Measurements from ENCODE around the gene CD300LD.
"Not testable (repeated sequence)": the region's sequence is repeated elsewhere in the genome, so short reads cannot be mapped to it uniquely, and the experiment has no call there.

The CD300LD gene

GRCh38 chr17:74631468-74632450, 39.7 kb upstream of the CD300LD start:
- no peak overlapping the region for H3K4me3 ChIP-seq (ENCODE audit: low read depth in 1 of 5, low read length in 5 of 5)
- H3K4me1 ChIP-seq (ENCODE audit: control insufficient read depth in 5 of 5, insufficient read depth in 5 of 5, low read length in 5 of 5): peaks cover 0 to 8% (median 6%) of the 10 kb centered on the region in 5 donors
- peaks cover 0 to 9% (median 4%) of the 10 kb centered on the region in 5 donors for H3K9me3 ChIP-seq (ENCODE audit: control insufficient read depth in 5 of 5, low read length in 5 of 5)
- H3K27ac ChIP-seq (ENCODE audit: low read depth, low read length): no peak overlapping the region
- H3K36me3 ChIP-seq (ENCODE audit: control insufficient read depth in 5 of 5, insufficient read depth in 5 of 5, low read length in 5 of 5): no peaks in the 10 kb centered on the region
- no peak overlapping the region for H3K9ac ChIP-seq (ENCODE audit: low read length in 5 of 5)
- peaks cover 9 to 33% (median 20%) of the 10 kb centered on the region in 5 donors for H3K27me3 ChIP-seq (ENCODE audit: control insufficient read depth in 5 of 5, insufficient read depth in 4 of 5, low read length in 5 of 5)

GRCh38 chr17:74630251-74630650, 38.2 kb upstream of the CD300LD start:
- not testable (repeated sequence) for H3K36me3 ChIP-seq (ENCODE audit: control insufficient read depth in 5 of 5, insufficient read depth in 5 of 5, low read length in 5 of 5); H3K27ac ChIP-seq (ENCODE audit: low read depth, low read length); H3K4me1 ChIP-seq (ENCODE audit: control insufficient read depth in 5 of 5, insufficient read depth in 5 of 5, low read length in 5 of 5); H3K4me3 ChIP-seq (ENCODE audit: low read depth in 1 of 5, low read length in 5 of 5); H3K9ac ChIP-seq (ENCODE audit: low read length in 5 of 5)
- Histone ChIP-seq H3K27me3 (ENCODE audit: control insufficient read depth in 5 of 5, insufficient read depth in 4 of 5, low read length in 5 of 5) (peaks cover 9 to 28% (median 20%) of the 10 kb centered on the region in 5 donors), H3K9me3 (ENCODE audit: control insufficient read depth in 5 of 5, low read length in 5 of 5) (peaks cover 0 to 16% (median 4%) of the 10 kb centered on the region in 5 donors)

GRCh38 chr17:74625661-74626060, 33.6 kb upstream of the CD300LD start:
- Histone ChIP-seq H3K27ac (ENCODE audit: low read depth, low read length) (no peak overlapping the region), H3K27me3 (ENCODE audit: control insufficient read depth in 5 of 5, insufficient read depth in 4 of 5, low read length in 5 of 5) (peaks cover 3 to 10% (median 4%) of the 10 kb centered on the region in 5 donors), H3K4me1 (ENCODE audit: control insufficient read depth in 5 of 5, insufficient read depth in 5 of 5, low read length in 5 of 5) (peaks cover 0 to 6% (median 0%) of the 10 kb centered on the region in 5 donors), H3K4me3 (ENCODE audit: low read depth in 1 of 5, low read length in 5 of 5) (no peak overlapping the region), H3K9me3 (ENCODE audit: control insufficient read depth in 5 of 5, low read length in 5 of 5) (peaks cover 0 to 16% (median 4%) of the 10 kb centered on the region in 5 donors), H3K36me3 (ENCODE audit: control insufficient read depth in 5 of 5, insufficient read depth in 5 of 5, low read length in 5 of 5) (no peaks in the 10 kb centered on the region), H3K9ac (ENCODE audit: low read length in 5 of 5) (no peak overlapping the region)

GRCh38 chr17:74624131-74624530, 32.0 kb upstream of the CD300LD start:
- Histone ChIP-seq H3K9me3 (ENCODE audit: control insufficient read depth in 5 of 5, low read length in 5 of 5) (peaks cover 0 to 10% (median 4%) of the 10 kb centered on the region in 5 donors), H3K4me3 (ENCODE audit: low read depth in 1 of 5, low read length in 5 of 5) (no peak overlapping the region), H3K36me3 (ENCODE audit: control insufficient read depth in 5 of 5, insufficient read depth in 5 of 5, low read length in 5 of 5) (no peaks in the 10 kb centered on the region), H3K27ac (ENCODE audit: low read depth, low read length) (no peak overlapping the region), H3K27me3 (ENCODE audit: control insufficient read depth in 5 of 5, insufficient read depth in 4 of 5, low read length in 5 of 5) (peaks cover 3 to 10% (median 4%) of the 10 kb centered on the region in 5 donors), H3K4me1 (ENCODE audit: control insufficient read depth in 5 of 5, insufficient read depth in 5 of 5, low read length in 5 of 5) (peaks cover 0 to 10% (median under 1%) of the 10 kb centered on the region in 5 donors), H3K9ac (ENCODE audit: low read length in 5 of 5) (no peak overlapping the region)

DNA sequence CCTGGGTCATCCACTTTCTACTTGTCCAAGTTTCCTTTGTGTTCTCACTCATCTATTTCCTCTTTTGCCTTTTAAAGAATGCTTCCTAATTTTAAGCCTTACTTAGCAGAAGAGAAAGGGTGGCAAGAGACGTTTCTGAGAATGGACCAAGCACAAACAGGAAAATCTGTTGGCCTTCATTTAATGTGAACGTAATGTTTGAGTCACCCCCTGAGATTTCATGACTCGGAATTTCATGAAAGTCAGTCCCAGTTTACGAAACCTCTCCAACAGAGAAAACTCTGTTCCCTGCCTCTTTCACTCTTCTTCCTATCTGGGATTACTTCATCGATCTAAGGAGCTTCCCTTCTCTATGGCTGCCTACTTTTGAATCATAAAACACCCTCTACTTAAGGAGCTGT, 31.6 kb upstream of the CD300LD start, which contains the start of gene CD300E:
TSS of gene CD300E (minus strand) at position 46 of the 401 bp plus-strand sequence. CDS start 117 bp downstream, outside the sequence.
- Histone ChIP-seq H3K36me3 (ENCODE audit: control insufficient read depth in 5 of 5, insufficient read depth in 5 of 5, low read length in 5 of 5) (no peaks in the 10 kb centered on the region), H3K27me3 (ENCODE audit: control insufficient read depth in 5 of 5, insufficient read depth in 4 of 5, low read length in 5 of 5) (peaks cover 3 to 10% (median 4%) of the 10 kb centered on the region in 5 donors), H3K9ac (ENCODE audit: low read length in 5 of 5) (no peak within 1 kb of the TSS), H3K4me3 (ENCODE audit: low read depth in 1 of 5, low read length in 5 of 5) (no peak within 1 kb of the TSS), H3K4me1 (ENCODE audit: control insufficient read depth in 5 of 5, insufficient read depth in 5 of 5, low read length in 5 of 5) (peaks cover 0 to 12% (median 4%) of the 10 kb centered on the region in 5 donors), H3K9me3 (ENCODE audit: control insufficient read depth in 5 of 5, low read length in 5 of 5) (peaks cover 0 to 10% (median 4%) of the 10 kb centered on the region in 5 donors), H3K27ac (ENCODE audit: low read depth, low read length) (no peak within 1 kb of the TSS)

GRCh38 chr17:74619077-74619673, 27.1 kb upstream of the CD300LD start:
- no peak overlapping the region for H3K9ac ChIP-seq (ENCODE audit: low read length in 5 of 5)
- peaks cover 0 to 12% (median 4%) of the 10 kb centered on the region in 5 donors for H3K4me1 ChIP-seq (ENCODE audit: control insufficient read depth in 5 of 5, insufficient read depth in 5 of 5, low read length in 5 of 5)
- peaks cover 5 to 17% (median 10%) of the 10 kb centered on the region in 5 donors for H3K27me3 ChIP-seq (ENCODE audit: control insufficient read depth in 5 of 5, insufficient read depth in 4 of 5, low read length in 5 of 5)
- H3K36me3 ChIP-seq (ENCODE audit: control insufficient read depth in 5 of 5, insufficient read depth in 5 of 5, low read length in 5 of 5): no peaks in the 10 kb centered on the region
- no peak overlapping the region for H3K4me3 ChIP-seq (ENCODE audit: low read depth in 1 of 5, low read length in 5 of 5)
- H3K9me3 ChIP-seq (ENCODE audit: control insufficient read depth in 5 of 5, low read length in 5 of 5): no peaks in the 10 kb centered on the region
- H3K27ac ChIP-seq (ENCODE audit: low read depth, low read length): no peak overlapping the region

- H3K4me3 ChIP-seq (ENCODE audit: low read depth in 1 of 5, low read length in 5 of 5): no peak overlapping the region
Observed at GRCh38 chr17:74618451-74618850, 26.4 kb upstream of the CD300LD start.

GRCh38 chr17:74616696-74617095, 24.6 kb upstream of the CD300LD start:
- no peaks in the 10 kb centered on the region for H3K36me3 ChIP-seq (ENCODE audit: control insufficient read depth in 5 of 5, insufficient read depth in 5 of 5, low read length in 5 of 5)
- H3K27me3 ChIP-seq (ENCODE audit: control insufficient read depth in 5 of 5, insufficient read depth in 4 of 5, low read length in 5 of 5): peaks cover 11 to 27% (median 21%) of the 10 kb centered on the region in 5 donors
- H3K4me3 ChIP-seq (ENCODE audit: low read depth in 1 of 5, low read length in 5 of 5): no peak overlapping the region

More at GRCh38 chr17:74618451-74618850, 26.4 kb upstream of the CD300LD start:
- H3K36me3 ChIP-seq (ENCODE audit: control insufficient read depth in 5 of 5, insufficient read depth in 5 of 5, low read length in 5 of 5): no peaks in the 10 kb centered on the region
- no peak overlapping the region for H3K9ac ChIP-seq (ENCODE audit: low read length in 5 of 5)
- no peaks in the 10 kb centered on the region for H3K9me3 ChIP-seq (ENCODE audit: control insufficient read depth in 5 of 5, low read length in 5 of 5)
- peaks cover 0 to 12% (median 4%) of the 10 kb centered on the region in 5 donors for H3K4me1 ChIP-seq (ENCODE audit: control insufficient read depth in 5 of 5, insufficient read depth in 5 of 5, low read length in 5 of 5)
- no peak overlapping the region for H3K27ac ChIP-seq (ENCODE audit: low read depth, low read length)
- H3K27me3 ChIP-seq (ENCODE audit: control insufficient read depth in 5 of 5, insufficient read depth in 4 of 5, low read length in 5 of 5): peaks cover 5 to 22% (median 15%) of the 10 kb centered on the region in 5 donors

GRCh38 chr17:74612046-74612445, 20.0 kb upstream of the CD300LD start:
- H3K9ac ChIP-seq (ENCODE audit: low read length in 5 of 5): no peak overlapping the region
- H3K27me3 ChIP-seq (ENCODE audit: control insufficient read depth in 5 of 5, insufficient read depth in 4 of 5, low read length in 5 of 5): peaks cover 5 to 28% (median 25%) of the 10 kb centered on the region in 5 donors
- peaks cover 0 to 2% (median 0%) of the 10 kb centered on the region in 5 donors for H3K9me3 ChIP-seq (ENCODE audit: control insufficient read depth in 5 of 5, low read length in 5 of 5)
- no peak overlapping the region for H3K27ac ChIP-seq (ENCODE audit: low read depth, low read length)
- H3K4me1 ChIP-seq (ENCODE audit: control insufficient read depth in 5 of 5, insufficient read depth in 5 of 5, low read length in 5 of 5): peaks cover 0 to 4% (median 0%) of the 10 kb centered on the region in 5 donors
- no peaks in the 10 kb centered on the region for H3K36me3 ChIP-seq (ENCODE audit: control insufficient read depth in 5 of 5, insufficient read depth in 5 of 5, low read length in 5 of 5)
- H3K4me3 ChIP-seq (ENCODE audit: low read depth in 1 of 5, low read length in 5 of 5): no peak overlapping the region

More at GRCh38 chr17:74616696-74617095, 24.6 kb upstream of the CD300LD start:
- peaks cover 0 to 10% (median 4%) of the 10 kb centered on the region in 5 donors for H3K4me1 ChIP-seq (ENCODE audit: control insufficient read depth in 5 of 5, insufficient read depth in 5 of 5, low read length in 5 of 5)
- H3K9ac ChIP-seq (ENCODE audit: low read length in 5 of 5): no peak overlapping the region
- H3K27ac ChIP-seq (ENCODE audit: low read depth, low read length): no peak overlapping the region
- H3K9me3 ChIP-seq (ENCODE audit: control insufficient read depth in 5 of 5, low read length in 5 of 5): no peaks in the 10 kb centered on the region

Measured in subcutaneous abdominal adipose tissue (tissue), 5 donors.